Measurements from ENCODE around the gene LRRC23.

LRRC23 gene

GRCh38 chr12:6961695-6962284, 57.2 kb downstream of the LRRC23 start:
- TF ChIP-seq CTCF (IDR thresholded peaks at IDR 0.05; ENCODE audit: control extremely low read depth, extremely low read depth, low read depth, missing control alignments) = peak; percentile 47
- POLR2A ChIA-PET = interaction anchor here (1.1 to 11.3 kb wide), 4 partner anchors 11 to 89 kb away, joined by 3 to 147 read pairs (median 7); partner anchors contain the start of genes C12orf57, PTPN6, RNU7-1 and SPSB2
- CTCF ChIA-PET = interaction anchor here (1.0 to 13.5 kb wide), 10 partner anchors 8 to 146 kb away, joined by 3 to 530 read pairs (median 6); partner anchors contain the start of genes C12orf57, EMG1, LRRC23 and PHB2
- peak; percentile 62 for DNase-seq (ENCODE audit: extremely low spot score)

- POLR2A ChIA-PET = interaction anchor here (1.1 to 11.3 kb wide), 4 partner anchors 11 to 90 kb away, joined by 3 to 147 read pairs (median 8); partner anchors contain the start of genes C12orf57, PTPN6, RNU7-1 and SPSB2
- no peak for TF ChIP-seq CTCF (IDR thresholded peaks at IDR 0.05; ENCODE audit: control extremely low read depth, extremely low read depth, low read depth, missing control alignments)
- no peak for DNase-seq (ENCODE audit: extremely low spot score)
- CTCF ChIA-PET = interaction anchor here (1.1 to 13.5 kb wide), 5 partner anchors 7 to 94 kb away, joined by 7 to 530 read pairs (median 8); partner anchors contain the start of genes C12orf57, EMG1, LRRC23 and PHB2
Observed at GRCh38 chr12:6962285-6963015, 57.8 kb downstream of the LRRC23 start.

- no peak for DNase-seq (ENCODE audit: extremely low spot score)
- ChIA-PET CTCF (interaction anchor here (1.7 to 13.5 kb wide), 6 partner anchors 7 to 95 kb away, joined by 12 to 530 read pairs (median 22); partner anchors contain the start of genes C12orf57, PTPN6, RNU7-1 and TPI1), POLR2A (interaction anchor here (0.6 to 11.3 kb wide), 5 partner anchors 12 to 1064 kb away, joined by 3 to 147 read pairs (median 4); partner anchors contain the start of genes C12orf57, PTPN6, RNU7-1 and SPSB2)
- no peak for TF ChIP-seq CTCF (IDR thresholded peaks at IDR 0.05; ENCODE audit: control extremely low read depth, extremely low read depth, low read depth, missing control alignments)
Observed at GRCh38 chr12:6963016-6963731, 58.6 kb downstream of the LRRC23 start.
